A549 (cell line): Measurements from ENCODE around the gene CCDC54. TPM values are rescaled to one million over a fixed set of nuclear protein-coding genes. Genes with fewer than 3 reads are reported as not detected.

Experiments used
- ATAC-seq, 2 experiments: fragments of 200-7000 bp in 1 of 2; fragments of >200 bp in 1 of 2; cut with Nextera tagmentation in 1 of 2; cut with Tn5 transposase in 1 of 2; 3 replicates each; pipeline versions ENCODE4 v1.8.0 to v1.9.1; 2018 to 2020; ENCODE audit warnings: mild to moderate bottlenecking in 1 of 2, moderate library complexity in 1 of 2
- CTCF ChIA-PET: fragments of 300-600 bp; sonication (Branson Sonifier 250); formaldehyde crosslinking; extraction: SDS; loops from one replicate; lab custom pipeline; 2021; ENCODE audit warnings: antibody characterized with exemption, inconsistent platforms; lab: Yijun Ruan, JAX
- POLR2A ChIA-PET: fragments of 350-600 bp; formaldehyde crosslinking; extraction: SDS; loops from one replicate; lab custom pipeline; 2021; ENCODE audit warnings: antibody characterized with exemption, inconsistent platforms; lab: Yijun Ruan, JAX
- DNase-seq, 2 experiments: peaks; one replicate each; pipeline versions ENCODE4 v3.0.0 to v3.0.0-alpha.2; 2011 to 2016; ENCODE audit warnings: low read depth in 1 of 2, low spot score in 1 of 2
- FAIRE-seq: peaks from 2 replicates; lab custom pipeline; 2011; peaks lifted over from hg19 to GRCh38; lab: Jason Lieb, UNC
- H3K27ac ChIP-seq, 2 experiments: fragments of >200 bp; sonication (Bioruptor Twin); formaldehyde crosslinking; 3 replicates each; pipeline ENCODE4 v1.5.1; 2016 to 2017
- H3K4me1 ChIP-seq: fragments of >200 bp; sonication (Bioruptor Twin); formaldehyde crosslinking; 3 replicates; pipeline ENCODE4 v1.6.1; 2016
- H3K4me2 ChIP-seq: fragments of >200 bp; sonication (Bioruptor Twin); formaldehyde crosslinking; 3 replicates; pipeline ENCODE4 v1.6.1; 2016
- H3K4me3 ChIP-seq: fragments of >200 bp; sonication (Bioruptor Twin); formaldehyde crosslinking; 3 replicates; pipeline ENCODE4 v1.5.1; 2016
- H3K9me3 ChIP-seq: fragments of >200 bp; sonication (Bioruptor Twin); formaldehyde crosslinking; 3 replicates; pipeline ENCODE4 v1.6.1; 2016
- BCL3 ChIP-seq: fragments of >200 bp; sonication (Bioruptor Twin); formaldehyde crosslinking; IDR thresholded peaks from 3 replicates; pipeline ENCODE4 v1.6.1; 2016
- BHLHE40 ChIP-seq: IDR thresholded peaks from 2 replicates; pipeline ENCODE4 v1.6.1; 2012; ENCODE audit warnings: low read depth, low read length, inconsistent platforms
- CBX8 ChIP-seq: fragments of 200-600 bp; sonication (generic); IDR thresholded peaks from 2 replicates; pipeline ENCODE4 v1.6.1; 2016
- CHD2 ChIP-seq: fragments of 150-350 bp; IDR thresholded peaks from 2 replicates; pipeline ENCODE4 v1.6.1; 2014; ENCODE audit warnings: low read length; ENCODE audit not compliant: partially characterized antibody
- FOSB ChIP-seq: fragments of 250-450 bp; sonication (Bioruptor Pico); IDR thresholded peaks from 2 replicates; pipeline ENCODE4 v1.5.0; 2020; ENCODE audit warnings: mild to moderate bottlenecking, moderate library complexity
- FOXS1 ChIP-seq: fragments of 250-450 bp; sonication (Bioruptor Pico); IDR thresholded peaks from 2 replicates; pipeline ENCODE4 v1.5.0; 2020; ENCODE audit warnings: mild to moderate bottlenecking, moderate library complexity
- HOXA7 ChIP-seq: fragments of 250-450 bp; sonication (Bioruptor Pico); IDR thresholded peaks from 2 replicates; pipeline ENCODE4 v1.5.0; 2020; ENCODE audit warnings: mild to moderate bottlenecking, moderate library complexity
- HOXB13 ChIP-seq: fragments of 250-450 bp; sonication (Bioruptor Pico); IDR thresholded peaks from 2 replicates; pipeline ENCODE4 v1.5.0; 2020; ENCODE audit warnings: low read depth, mild to moderate bottlenecking, moderate library complexity
- HOXB5 ChIP-seq: fragments of 250-450 bp; sonication (Bioruptor Pico); IDR thresholded peaks from 2 replicates; pipeline ENCODE4 v1.5.0; 2020; ENCODE audit warnings: mild to moderate bottlenecking, moderate library complexity
- JUN ChIP-seq, 2 experiments: fragments of >200 bp; sonication (Bioruptor Twin); formaldehyde crosslinking; IDR thresholded peaks; 2 replicates in 1 of 2; 3 replicates in 1 of 2; pipeline ENCODE4 v1.6.1; 2016 to 2017
- JUNB ChIP-seq: fragments of >200 bp; sonication (Bioruptor Twin); formaldehyde crosslinking; IDR thresholded peaks from 2 replicates; pipeline ENCODE4 v1.6.1; 2016
- MAZ ChIP-seq: fragments of 150-350 bp; IDR thresholded peaks from 2 replicates; pipeline ENCODE4 v1.6.1; 2014; ENCODE audit warnings: antibody characterized with exemption, low read depth, low read length, borderline replicate concordance
- MYC ChIP-seq: IDR thresholded peaks from 2 replicates; pipeline ENCODE4 v1.6.1; 2012; ENCODE audit warnings: mild to moderate bottlenecking, inconsistent platforms, low read length, improper control_type of control experiment, borderline replicate concordance
- RAD21 ChIP-seq, 2 experiments: fragments of >200 bp in 1 of 2; sonication (Bioruptor Twin) in 1 of 2; formaldehyde crosslinking in 1 of 2; IDR thresholded peaks in 1 of 2; conservative IDR thresholded peaks in 1 of 2; 2 replicates in 1 of 2; 3 replicates in 1 of 2; pipeline ENCODE4 v1.6.1; 2012 to 2018; ENCODE audit warnings: inconsistent platforms in 1 of 2
- RCOR1 ChIP-seq: fragments of 150-350 bp; IDR thresholded peaks from 2 replicates; pipeline ENCODE4 v1.6.1; 2014; ENCODE audit warnings: antibody characterized with exemption, low read length, low read depth
- REST ChIP-seq: fragments of 200-600 bp; sonication (generic); IDR thresholded peaks from 2 replicates; pipeline ENCODE4 v1.6.1; 2016; ENCODE audit warnings: antibody characterized with exemption, mild to moderate bottlenecking, moderate library complexity
- RNF2 ChIP-seq: fragments of 200-600 bp; sonication (generic); IDR thresholded peaks from 2 replicates; pipeline ENCODE4 v1.6.1; 2016; ENCODE audit warnings: low read depth, mild to moderate bottlenecking, antibody characterized with exemption, moderate library complexity, borderline replicate concordance
- SMC3 ChIP-seq: fragments of >200 bp; sonication (Bioruptor Twin); formaldehyde crosslinking; IDR thresholded peaks from 3 replicates; pipeline ENCODE4 v1.6.1; 2018; ENCODE audit warnings: inconsistent platforms
- TFCP2L1 ChIP-seq: fragments of 250-450 bp; sonication (Bioruptor Pico); IDR thresholded peaks from 2 replicates; pipeline ENCODE4 v1.5.0; 2021; ENCODE audit warnings: mild to moderate bottlenecking
- ZC3H11A ChIP-seq: fragments of 450-650 bp; IDR thresholded peaks from 2 replicates; pipeline ENCODE4 v1.6.1; 2014; ENCODE audit warnings: antibody characterized with exemption, mild to moderate bottlenecking
- WGBS: methylation state at CpG from one replicate; pipeline ENCODE4 v1.1.6; 2017; ENCODE audit errors: missing lambda C conversion rate; 5-methylcytosine and 5-hydroxymethylcytosine counted together
- polyA plus RNA-seq, 4 experiments: library from polyadenylated mRNA; depleted of rRNA in 3 of 4; stranded (reverse); fragments of >200 nt; fragmentation: RNase III in 1 of 4; extraction: RNeasy Plus Mini Kit Qiagen cat#74134 plus additional on column Dnase treatment in 1 of 4; gene quantifications; 2 replicates in 3 of 4; 3 replicates in 1 of 4; pipeline ENCODE4 v1.2.3, GENCODE V29; 2011 to 2017

CCDC54 gene
- polyA plus RNA-seq, 2 of the 4 experiments (the other 2 are of a cell fraction), result not detected

- no peaks in the 10 kb centered on the region for H3K9me3 ChIP-seq
- no peaks in the 10 kb centered on the region for H3K4me1 ChIP-seq
- WGBS, result 82% methylated on average over 6 of the region's 6 CpGs
- TF ChIP-seq RCOR1 (no peak), JUNB (no peak), MAZ (no peak), FOSB (CRISPR knock-in tag) (no peak), JUN (IDR thresholded peaks at IDR 0.05) (no peak), REST (no peak), CHD2 (no peak), HOXA7 (CRISPR knock-in tag) (no peak)
- DNase-seq, result no peak
- no peak for FAIRE-seq
- ChIA-PET CTCF (interaction anchor here (1.3 to 1.4 kb wide), 2 partner anchors 47 kb away, joined by 3 to 4 read pairs; no protein-coding TSS in a partner anchor), POLR2A (no interaction called here)
- ATAC-seq, result no peak
- H3K4me3 ChIP-seq, result no peak overlapping the region
- no peak overlapping the region for H3K4me2 ChIP-seq
- H3K27ac ChIP-seq, result no peak overlapping the region
Observed at GRCh38 chr3:107373896-107374295, 3.3 kb upstream of the CCDC54 start.

GRCh38 chr3:107375682-107376081, 1.6 kb upstream of the CCDC54 start:
- no peak for DNase-seq
- H3K4me2 ChIP-seq, result no peak overlapping the region
- POLR2A ChIA-PET, result no interaction called here
- TF ChIP-seq FOXS1 (CRISPR knock-in tag), result no peak
- no peak for TF ChIP-seq FOSB (CRISPR knock-in tag)
- TF ChIP-seq HOXB5 (CRISPR knock-in tag), result no peak
- no peak for TF ChIP-seq RNF2
- no peak for TF ChIP-seq SMC3
- no peak for TF ChIP-seq RAD21 (conservative IDR thresholded peaks at IDR 0.05 in 1 of 2, IDR thresholded peaks at IDR 0.05 in 1 of 2)
- TF ChIP-seq CBX8, result no peak
- TF ChIP-seq REST, result no peak
- TF ChIP-seq BCL3, result no peak
- no peak for TF ChIP-seq TFCP2L1
- no peak for TF ChIP-seq HOXB13 (CRISPR knock-in tag)
- TF ChIP-seq JUNB, result no peak
- no peak for TF ChIP-seq ZC3H11A
- TF ChIP-seq MYC, result no peak
- no peak for TF ChIP-seq BHLHE40
- TF ChIP-seq, all 56 proteins: peak for 0
- CTCF ChIA-PET, result no interaction called here
- no peak for FAIRE-seq
- Histone ChIP-seq H3K4me1 (no peaks in the 10 kb centered on the region), H3K27ac (no peak overlapping the region), H3K9me3 (no peaks in the 10 kb centered on the region), H3K4me3 (no peak overlapping the region)
- ATAC-seq, result no peak
- 52% methylated on average over 2 of the region's 2 CpGs for WGBS
